OCI-LY3 (cell line): ENCODE results near the gene TCEAL5.

ENCODE experiments used
- EZH2phosphoT487 ChIP-seq: fragments of 200-600 bp; shearing (Covaris generic); IDR thresholded peaks from 2 replicates; pipeline ENCODE4 v1.6.1; 2018; ENCODE audit warnings: antibody characterized with exemption, mixed run types, low read depth
- TF ChIP-seq, protein P1 (sequence below): fragments of 200-600, 300-600 bp; sonication (generic); IDR thresholded peaks from 2 replicates; pipeline ENCODE4 v1.5.1; 2014; ENCODE audit warnings: antibody characterized with exemption, low read length, low read depth

DNA sequence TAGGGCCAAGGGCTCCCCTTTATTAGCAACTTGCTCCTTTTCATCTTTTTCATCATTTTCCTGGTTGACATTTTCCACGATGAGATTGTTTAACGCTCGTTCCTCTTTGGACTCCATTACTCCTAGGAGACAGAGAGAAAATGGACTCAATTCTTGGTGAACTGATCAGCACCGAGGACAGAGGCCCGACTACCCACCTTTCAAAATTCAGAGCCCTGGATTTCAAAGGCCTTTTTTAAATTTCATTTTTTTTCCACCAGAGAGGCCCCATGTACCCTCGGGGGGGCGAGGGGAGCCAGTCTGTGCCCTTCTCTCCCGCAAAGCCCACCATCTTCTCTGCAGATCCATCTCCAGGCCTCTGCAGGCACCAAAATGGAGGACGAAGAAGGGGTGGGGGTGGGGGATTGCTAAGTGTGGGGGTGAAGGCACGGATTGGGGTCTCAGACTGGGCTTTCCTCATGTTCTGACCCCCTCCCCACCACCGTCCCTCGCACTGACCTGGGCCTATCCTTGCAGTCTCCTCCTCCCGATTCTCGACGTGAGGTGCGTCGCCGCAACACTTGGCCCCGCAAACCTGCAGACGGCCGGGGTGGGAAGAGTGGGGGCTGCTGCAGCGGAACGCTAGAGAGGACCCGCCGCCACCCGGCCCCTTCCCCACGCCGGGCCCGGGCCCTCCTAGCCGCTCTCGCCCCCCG lies 33.5 kb upstream of the TCEAL5 start:
- TF ChIP-seq, protein P1, sequence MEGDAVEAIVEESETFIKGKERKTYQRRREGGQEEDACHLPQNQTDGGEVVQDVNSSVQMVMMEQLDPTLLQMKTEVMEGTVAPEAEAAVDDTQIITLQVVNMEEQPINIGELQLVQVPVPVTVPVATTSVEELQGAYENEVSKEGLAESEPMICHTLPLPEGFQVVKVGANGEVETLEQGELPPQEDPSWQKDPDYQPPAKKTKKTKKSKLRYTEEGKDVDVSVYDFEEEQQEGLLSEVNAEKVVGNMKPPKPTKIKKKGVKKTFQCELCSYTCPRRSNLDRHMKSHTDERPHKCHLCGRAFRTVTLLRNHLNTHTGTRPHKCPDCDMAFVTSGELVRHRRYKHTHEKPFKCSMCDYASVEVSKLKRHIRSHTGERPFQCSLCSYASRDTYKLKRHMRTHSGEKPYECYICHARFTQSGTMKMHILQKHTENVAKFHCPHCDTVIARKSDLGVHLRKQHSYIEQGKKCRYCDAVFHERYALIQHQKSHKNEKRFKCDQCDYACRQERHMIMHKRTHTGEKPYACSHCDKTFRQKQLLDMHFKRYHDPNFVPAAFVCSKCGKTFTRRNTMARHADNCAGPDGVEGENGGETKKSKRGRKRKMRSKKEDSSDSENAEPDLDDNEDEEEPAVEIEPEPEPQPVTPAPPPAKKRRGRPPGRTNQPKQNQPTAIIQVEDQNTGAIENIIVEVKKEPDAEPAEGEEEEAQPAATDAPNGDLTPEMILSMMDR = no peak
- no peak for TF ChIP-seq EZH2phosphoT487
